ENCODE measurements around the gene ARFRP1.

DNA sequence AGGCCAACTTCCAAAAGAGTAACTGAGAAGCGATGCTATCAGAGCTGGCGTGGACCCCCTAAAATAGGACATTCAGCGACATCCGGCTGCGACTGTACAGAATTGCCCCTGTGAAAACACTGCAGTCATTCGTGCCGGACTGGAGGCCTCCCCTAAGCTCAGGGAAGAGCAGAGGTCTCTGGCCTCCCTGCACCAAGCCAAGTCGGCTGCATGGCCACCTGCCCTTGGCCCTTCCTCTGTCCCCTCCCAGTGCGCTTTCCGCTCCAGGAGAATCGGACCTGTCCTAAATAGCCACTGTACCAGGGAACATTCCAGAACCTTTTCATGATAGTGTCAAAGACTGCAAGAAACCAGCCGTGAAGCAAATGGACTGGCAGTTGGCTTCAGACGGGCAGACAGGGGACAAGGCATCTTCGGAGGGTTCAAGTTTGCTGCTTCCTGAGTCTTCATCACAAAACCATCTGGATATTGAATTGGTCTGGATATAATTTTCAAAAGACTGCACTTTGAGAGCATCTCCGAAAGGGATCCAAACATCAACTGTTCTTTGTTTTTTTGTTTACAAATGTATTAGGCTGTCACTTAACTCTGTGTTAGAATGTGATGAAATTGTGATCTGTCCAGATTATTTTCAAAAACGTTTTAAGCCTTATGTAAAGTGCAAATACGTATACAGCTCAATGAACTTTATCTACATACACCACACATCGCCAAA, 48.3 kb upstream of the ARFRP1 start:
- TF ChIP-seq POLR2A (IDR thresholded peaks at IDR 0.05; ENCODE audit: low read depth, low read length) (no peak), POLR2AphosphoS5 (IDR thresholded peaks at IDR 0.05; ENCODE audit: low read depth, low read length) (no peak)

All from GM12892 (cell line).